Aorta (tissue), 5 donors: ENCODE data around the gene SKI. TPM values are rescaled to one million over a fixed set of nuclear protein-coding genes. Genes with fewer than 3 reads are reported as not detected.

Experiments
- ATAC-seq: fragments of 200-7000 bp; cut with Tn5 transposase; one replicate; pipeline ENCODE4 v1.9.1; 2022; ENCODE audit warnings: moderate library complexity; ENCODE audit not compliant: low FRiP score
- DNase-seq, 2 donors: peaks; one replicate each; pipeline ENCODE4 v3.0.0-alpha.2; 2020
- H3K27ac ChIP-seq, 2 donors: one replicate each; pipeline ENCODE4 v1.5.1; 2013; ENCODE audit warnings: low read length in 2 of 2, mild to moderate bottlenecking in 2 of 2, moderate library complexity in 2 of 2, control low read depth in 1 of 2, inconsistent platforms in 1 of 2, low read depth in 1 of 2
- H3K27me3 ChIP-seq, 2 donors: one replicate each; pipeline ENCODE4 v1.6.1; 2013; ENCODE audit warnings: control low read depth in 1 of 2, low read length in 1 of 2, mild to moderate bottlenecking in 1 of 2, moderate library complexity in 1 of 2; ENCODE audit not compliant: insufficient read depth in 2 of 2, control insufficient read depth in 1 of 2
- H3K36me3 ChIP-seq, 2 donors: one replicate each; pipeline ENCODE4 v1.6.1; 2013; ENCODE audit warnings: control low read depth in 1 of 2, low read length in 1 of 2, mild to moderate bottlenecking in 1 of 2; ENCODE audit not compliant: insufficient read depth in 2 of 2, control insufficient read depth in 1 of 2
- H3K4me1 ChIP-seq, 2 donors: one replicate each; pipeline ENCODE4 v1.6.1; 2013; ENCODE audit warnings: low read length in 2 of 2, control low read depth in 1 of 2, mild to moderate bottlenecking in 1 of 2, moderate library complexity in 1 of 2; ENCODE audit not compliant: insufficient read depth in 2 of 2, control insufficient read depth in 1 of 2
- H3K4me3 ChIP-seq, 2 donors: one replicate each; pipeline ENCODE4 v1.5.1; 2013; ENCODE audit warnings: low read length in 2 of 2, control low read depth in 1 of 2, mild to moderate bottlenecking in 1 of 2
- H3K9me3 ChIP-seq: one replicate; pipeline ENCODE4 v1.6.1; 2013; ENCODE audit warnings: mild to moderate bottlenecking, low read length; ENCODE audit not compliant: control insufficient read depth
- WGBS, 2 donors: extraction: QIAGEN DNeasy Blood & Tissue Kit; methylation state at CpG; one replicate each; pipeline ENCODE4 v1.1.7; 2013; 5-methylcytosine and 5-hydroxymethylcytosine counted together
- intact Hi-C, 2 donors: fragments of 100-400 bp; cut with DNase I; formaldehyde crosslinking; loops; one replicate each; pipeline versions ENCODE4 v1.14.2 to v1.15.0; 2022
- long read RNA-seq, 2 donors: library from polyadenylated mRNA; unstranded; transcript quantifications; one replicate each; pipeline ENCODE4 v2.0.0, GENCODE V29; 2020 to 2021
- polyA plus RNA-seq, 2 donors: library from polyadenylated mRNA; stranded (reverse); fragments of 200-250 nt; gene quantifications; one replicate each; pipeline ENCODE4 v1.2.3, GENCODE V29; 2013
- total RNA-seq, 2 donors: library from RNA; stranded (reverse); fragmentation: NEBNext Ultra II Directional; extraction: Animal tissue kit (Norgen Biotek cat#: 25700); gene quantifications; one replicate each; pipeline ENCODE4 v1.2.1, GENCODE V29; 2021
- donor health status: healthy with polysubstance abuse.
- donor health status: Bipolar disorder and iron deficiency.
- donor health status: DM: no; HTN: no; CAD: no.
- donor health status: DM: no; HTN: no; CAD: no.
- donor health status: DM: yes; HTN: yes; CAD: no.

The SKI gene
- total RNA-seq = 100 to 1,000 TPM; 114 to 129 TPM
- 10 to 100 TPM; 20.7 to 34.7 TPM for polyA plus RNA-seq
- long read RNA-seq, donor 1, partial matches to known transcripts = 1 of 46 reads
- long read RNA-seq, donor 1, other reads (novel, unspliced or antisense) = 45 of 46 reads
- long read RNA-seq, donor 2, full-length matches to known transcripts = 1 of 38 reads
- long read RNA-seq, donor 2, partial matches to known transcripts = 4 of 38 reads
- long read RNA-seq, donor 2, other reads (novel, unspliced or antisense) = 33 of 38 reads

DNA sequence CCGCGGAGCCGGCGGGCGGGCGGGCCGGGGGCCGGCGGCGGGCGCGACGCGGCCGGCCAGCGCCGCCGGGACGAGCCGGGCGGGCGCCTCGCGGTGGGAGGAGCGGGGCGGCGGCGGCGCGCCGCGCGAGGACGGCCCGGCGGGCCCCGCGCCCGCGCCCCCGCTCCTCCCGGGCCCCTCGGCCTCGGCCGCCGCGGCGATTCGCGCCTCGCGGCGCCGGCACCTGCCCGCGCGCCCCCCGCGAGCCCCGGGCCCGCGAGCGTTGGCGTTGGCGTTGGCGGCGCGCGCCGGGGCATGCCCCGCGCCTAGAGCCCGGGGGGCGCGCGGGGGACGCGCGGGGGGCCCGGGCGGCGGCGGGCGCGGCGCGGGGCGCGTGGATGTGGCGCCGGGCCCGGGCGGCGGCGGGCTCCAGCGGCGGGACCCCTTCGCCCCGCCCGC lies at the start of gene SKI:
TSS of gene SKI (plus strand) at position 163 of the 438 bp plus-strand sequence. CDS start 448 bp downstream, outside the sequence.
- intact Hi-C loops = loop anchor here in 1 of 2 donors (2.0 kb wide), 1 partner anchor 23 kb away; no protein-coding TSS in a partner anchor
- Histone ChIP-seq H3K36me3 (no peaks in the 10 kb centered on the region), H3K27ac (peak within 1 kb of the TSS; percentile 91 to 99), H3K9me3 (no peaks in the 10 kb centered on the region), H3K27me3 (no peaks in the 10 kb centered on the region), H3K4me3 (peak within 1 kb of the TSS; percentile 93), H3K4me1 (no peaks in the 10 kb centered on the region)
- ATAC-seq = no peak
- no peak for DNase-seq
- WGBS, 2 donors = 1% methylated on average over 21 to 100 of the region's 100 CpGs

DNA sequence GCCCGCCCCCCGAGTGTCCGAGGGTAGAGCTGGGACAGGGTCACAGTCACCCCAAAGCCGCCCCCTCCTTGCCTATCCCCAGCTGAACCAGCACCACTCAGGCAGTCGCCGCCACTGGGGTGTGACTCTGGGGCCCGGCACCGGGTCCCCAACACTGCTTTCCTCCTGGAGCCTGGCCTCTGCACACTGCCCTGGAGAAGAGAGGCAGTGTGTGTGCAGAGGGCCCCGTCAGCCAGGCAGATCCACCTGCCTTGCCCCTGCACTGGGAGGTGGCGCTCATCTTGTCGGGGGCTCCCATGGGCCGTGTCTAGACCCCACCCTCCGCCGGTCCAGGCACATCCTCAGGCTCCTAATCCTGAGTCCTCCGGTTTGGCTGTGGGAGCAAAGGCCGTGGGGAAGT lies 49.2 kb upstream of the SKI start:
- Histone ChIP-seq H3K27ac (no peak overlapping the region), H3K4me1 (no peaks in the 10 kb centered on the region), H3K4me3 (no peak overlapping the region), H3K27me3 (no peaks in the 10 kb centered on the region), H3K9me3 (no peaks in the 10 kb centered on the region), H3K36me3 (no peaks in the 10 kb centered on the region)
- no peak for DNase-seq
- ATAC-seq = no peak
- WGBS, 2 donors = 89 to 92% methylated on average over 16 of the region's 16 CpGs
- intact Hi-C loops = no loop called here

DNA sequence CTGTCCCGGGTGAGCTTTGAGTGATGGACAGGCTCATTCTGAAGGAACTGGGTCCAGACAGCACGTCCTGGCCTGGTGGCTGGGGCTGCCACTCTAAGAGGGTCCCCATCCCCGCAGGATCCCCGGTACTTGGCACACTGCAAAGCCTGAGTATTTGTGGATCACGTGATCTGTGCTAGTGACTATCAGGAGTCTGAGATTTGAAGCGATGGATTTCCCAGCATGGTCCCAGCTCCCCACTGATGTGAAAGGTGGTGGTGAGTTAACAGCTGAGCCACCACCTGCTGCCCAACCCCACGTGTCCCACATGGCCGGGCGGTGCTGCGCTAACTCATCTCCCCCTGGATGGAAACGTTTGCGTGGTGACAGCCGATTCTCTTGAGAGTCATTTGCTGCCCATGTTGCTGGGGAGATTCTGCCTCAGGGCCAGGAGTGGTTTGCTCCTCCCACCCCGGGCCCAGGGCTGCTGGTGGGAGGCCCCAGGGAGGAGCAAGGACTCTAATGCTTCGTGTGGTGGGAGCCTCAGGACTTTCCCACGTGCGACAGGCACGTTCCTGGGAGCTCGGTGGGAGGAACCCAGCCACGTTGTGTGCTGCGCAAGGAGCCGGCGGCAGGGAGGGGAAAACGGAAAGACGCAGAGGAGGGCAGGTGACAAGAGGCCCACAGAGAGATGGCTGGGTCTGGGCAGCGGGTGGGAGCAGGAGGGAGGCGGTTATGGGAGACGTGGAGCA lies 48.7 kb upstream of the SKI start:
- 52 to 62% methylated on average over 28 of the region's 28 CpGs for WGBS, 2 donors
- no peak for DNase-seq
- Histone ChIP-seq H3K4me1 (no peaks in the 10 kb centered on the region), H3K4me3 (no peak overlapping the region), H3K9me3 (no peaks in the 10 kb centered on the region), H3K36me3 (no peaks in the 10 kb centered on the region), H3K27ac (no peak overlapping the region), H3K27me3 (no peaks in the 10 kb centered on the region)
- no peak for ATAC-seq
- intact Hi-C loops = loop anchor here in 1 of 2 donors (10.0 kb wide), 1 partner anchor 465 kb away; no protein-coding TSS in a partner anchor

DNA sequence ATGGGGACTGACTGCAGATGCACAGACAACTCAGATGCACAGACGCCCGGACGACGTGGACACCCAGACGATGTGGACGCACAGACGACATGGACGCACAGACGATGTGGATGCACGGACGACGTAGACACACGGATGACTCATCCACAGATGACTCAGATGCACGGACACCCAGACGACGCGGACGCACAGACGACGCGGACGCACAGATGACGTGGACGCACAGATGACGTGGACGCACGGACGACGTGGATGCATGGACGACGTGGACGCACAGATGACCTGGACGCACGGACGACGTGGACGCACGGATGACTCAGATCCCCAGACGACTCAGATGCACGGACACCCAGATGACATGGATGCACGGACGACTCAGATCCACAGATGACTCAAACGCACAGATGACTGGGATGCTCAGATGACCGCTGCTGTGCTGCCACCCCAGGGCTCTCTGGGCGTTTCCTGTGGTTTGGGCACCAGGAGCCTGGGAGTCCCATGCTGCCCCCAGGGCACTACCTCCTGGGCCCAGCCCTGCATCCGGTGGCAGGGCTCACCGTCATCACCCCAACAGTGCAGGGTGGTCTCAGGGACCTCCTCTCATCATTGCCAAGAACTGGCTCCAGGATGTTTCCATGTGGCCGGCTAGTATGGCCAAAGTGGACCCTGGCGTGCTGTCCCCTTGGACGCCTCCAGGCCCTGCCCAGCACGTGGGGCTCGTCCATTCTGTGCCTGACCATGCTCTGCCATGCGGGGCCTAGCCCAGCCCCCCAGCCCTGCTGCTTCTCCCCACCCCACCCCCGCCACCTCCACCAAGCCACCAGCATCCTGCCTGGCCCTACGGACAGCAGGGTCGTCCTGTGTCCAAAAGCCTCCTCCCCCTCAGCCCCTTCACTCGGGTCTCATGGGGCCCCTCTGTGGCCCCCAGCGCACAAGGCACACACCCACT lies 47.5 kb upstream of the SKI start:
- H3K4me1 ChIP-seq = no peaks in the 10 kb centered on the region
- ATAC-seq = no peak
- intact Hi-C loops = loop anchor here in 1 of 2 donors (10.0 kb wide), 1 partner anchor 464 kb away; no protein-coding TSS in a partner anchor
- H3K27ac ChIP-seq = no peak overlapping the region
- H3K36me3 ChIP-seq = no peaks in the 10 kb centered on the region
- no peak overlapping the region for H3K4me3 ChIP-seq
- WGBS, 2 donors = 89 to 91% methylated on average over 58 of the region's 58 CpGs
- H3K9me3 ChIP-seq = no peaks in the 10 kb centered on the region
- DNase-seq = no peak
- H3K27me3 ChIP-seq = no peaks in the 10 kb centered on the region

DNA sequence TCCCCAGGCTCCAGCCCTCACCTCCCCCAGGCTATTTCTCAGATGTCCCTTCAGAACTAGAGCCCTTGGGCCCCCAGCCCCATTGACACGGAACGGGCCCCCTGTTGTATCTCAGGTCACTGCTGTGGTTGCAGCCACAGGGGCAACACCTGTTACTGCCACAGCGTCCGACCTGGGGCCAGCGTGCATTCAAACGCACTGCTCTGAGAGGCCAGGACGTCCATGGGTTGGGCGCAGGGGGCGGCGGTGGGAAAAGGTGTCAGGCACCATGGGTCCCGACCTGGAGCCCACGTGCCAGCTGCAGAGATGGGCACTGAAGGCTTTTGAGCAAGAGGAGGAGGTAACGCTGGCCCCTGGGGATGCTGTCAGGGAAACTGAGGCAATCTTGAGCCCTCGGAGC lies 46.8 kb upstream of the SKI start:
- no peak for DNase-seq
- WGBS, 2 donors = 87 to 89% methylated on average over 14 of the region's 14 CpGs

DNA sequence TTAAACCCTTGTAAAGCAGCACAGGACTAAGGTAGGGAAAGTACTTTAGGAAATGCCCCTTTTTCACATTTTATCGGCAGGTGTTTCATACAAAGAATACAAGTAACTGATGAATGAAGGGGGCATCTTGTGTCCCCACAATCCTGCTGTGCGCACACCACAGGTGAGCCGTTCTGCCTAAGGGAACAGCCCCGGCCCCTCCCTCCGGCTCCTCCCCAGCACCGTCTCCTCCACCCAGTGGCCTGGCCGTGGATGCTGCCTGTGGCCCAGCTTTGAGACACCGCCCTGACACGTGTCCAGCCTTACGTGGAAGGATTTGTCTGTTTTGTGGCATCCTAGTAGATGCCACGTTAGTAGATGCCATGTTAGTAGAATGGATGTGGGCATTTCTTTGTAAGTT lies 46.4 kb upstream of the SKI start:
- Histone ChIP-seq H3K4me1 (no peaks in the 10 kb centered on the region), H3K4me3 (no peak overlapping the region), H3K27me3 (no peaks in the 10 kb centered on the region), H3K9me3 (no peaks in the 10 kb centered on the region), H3K27ac (no peak overlapping the region), H3K36me3 (no peaks in the 10 kb centered on the region)
- intact Hi-C loops = loop anchor here in 1 of 2 donors (10.0 kb wide), 1 partner anchor 463 kb away; no protein-coding TSS in a partner anchor
- DNase-seq = no peak
- ATAC-seq = no peak
- 88 to 89% methylated on average over 11 of the region's 11 CpGs for WGBS, 2 donors

More for the DNA sequence above, 46.8 kb upstream of the SKI start:
- Histone ChIP-seq H3K4me3 (no peak overlapping the region), H3K27me3 (no peaks in the 10 kb centered on the region), H3K4me1 (no peaks in the 10 kb centered on the region), H3K36me3 (no peaks in the 10 kb centered on the region), H3K9me3 (no peaks in the 10 kb centered on the region), H3K27ac (no peak overlapping the region)
- ATAC-seq = no peak
- intact Hi-C loops = loop anchor here in 1 of 2 donors (10.0 kb wide), 1 partner anchor 464 kb away; no protein-coding TSS in a partner anchor

DNA sequence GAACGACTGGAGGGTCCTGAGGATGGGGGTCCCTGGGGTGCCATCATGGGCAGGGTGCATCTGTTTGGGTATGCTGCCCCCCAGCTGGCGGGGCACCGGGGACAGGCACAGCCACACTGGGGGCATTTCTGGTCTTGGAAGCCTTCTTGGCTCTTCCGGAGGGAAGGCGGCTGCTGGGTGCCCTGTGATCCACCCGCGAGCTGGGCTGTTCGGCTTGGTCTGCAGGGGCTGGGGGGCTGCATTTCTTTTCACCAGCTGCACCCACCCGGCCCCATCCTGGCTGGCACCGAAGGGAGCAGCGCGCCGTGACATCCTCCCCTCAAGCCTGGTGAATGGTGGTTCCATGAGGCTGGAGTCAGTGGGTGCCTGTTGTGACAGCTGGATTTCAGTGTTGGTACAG lies 45.7 kb upstream of the SKI start:
- Histone ChIP-seq H3K4me3 (no peak overlapping the region), H3K9me3 (no peaks in the 10 kb centered on the region), H3K36me3 (no peaks in the 10 kb centered on the region), H3K27ac (no peak overlapping the region), H3K27me3 (no peaks in the 10 kb centered on the region), H3K4me1 (no peaks in the 10 kb centered on the region)
- DNase-seq = no peak
- no peak for ATAC-seq
- 93 to 94% methylated on average over 13 of the region's 13 CpGs for WGBS, 2 donors
- intact Hi-C loops = loop anchor here in 1 of 2 donors (10.0 kb wide), 1 partner anchor 462 kb away; no protein-coding TSS in a partner anchor

DNA sequence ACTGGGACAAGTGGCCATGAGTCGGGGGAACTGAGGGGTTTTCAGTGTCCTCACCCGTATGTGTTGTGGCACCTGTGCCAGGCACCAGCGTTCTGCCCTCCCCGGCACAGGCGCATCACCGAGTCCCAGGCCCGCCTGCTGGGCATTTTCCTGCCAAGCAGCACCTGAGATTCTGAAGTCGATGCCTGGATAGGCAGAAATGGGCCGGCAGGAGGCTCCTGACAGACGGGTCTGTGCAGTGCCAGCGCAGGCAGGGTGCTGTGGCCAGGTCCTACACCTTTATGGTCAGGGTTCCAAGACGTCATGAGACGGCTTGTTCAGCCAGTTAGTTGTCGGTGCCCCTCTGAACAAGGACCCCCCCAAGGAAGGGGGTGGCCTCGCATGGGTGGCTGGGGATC lies 44.2 kb upstream of the SKI start:
- WGBS, 2 donors = 94 to 96% methylated on average over 15 of the region's 15 CpGs
- intact Hi-C loops = loop anchor here in 1 of 2 donors (10.0 kb wide), 1 partner anchor 461 kb away; no protein-coding TSS in a partner anchor
- ATAC-seq (no peak), DNase-seq (no peak)
- no peaks in the 10 kb centered on the region for H3K36me3 ChIP-seq
- no peaks in the 10 kb centered on the region for H3K4me1 ChIP-seq
- H3K27me3 ChIP-seq = no peaks in the 10 kb centered on the region
- no peak overlapping the region for H3K4me3 ChIP-seq
- H3K27ac ChIP-seq = no peak overlapping the region
- H3K9me3 ChIP-seq = no peaks in the 10 kb centered on the region
